ENCODE data around the gene VSX2.
"Not testable (repeated sequence)": the region's sequence is repeated elsewhere in the genome, so short reads cannot be mapped to it uniquely, and the experiment has no call there.

The VSX2 gene

GRCh38 chr14:74258764-74259035, 19.5 kb downstream of the VSX2 start:
- no peak for FAIRE-seq
- DNase-seq (ENCODE audit: low spot score): no peak

GRCh38 chr14:74259513-74259912, 20.3 kb downstream of the VSX2 start:
- FAIRE-seq: peak; percentile 76
- DNase-seq (ENCODE audit: low spot score): no peak

- no peak for DNase-seq (ENCODE audit: low spot score)
- FAIRE-seq: no peak
Observed at GRCh38 chr14:74260525-74261233, 21.4 kb downstream of the VSX2 start.

GRCh38 chr14:74261288-74261687, 22.0 kb downstream of the VSX2 start:
- no peak for DNase-seq (ENCODE audit: low spot score)

GRCh38 chr14:74262076-74262475, 22.8 kb downstream of the VSX2 start:
- FAIRE-seq: no peak
- DNase-seq (ENCODE audit: low spot score): no peak

More at GRCh38 chr14:74261288-74261687, 22.0 kb downstream of the VSX2 start:
- FAIRE-seq: no peak

GRCh38 chr14:74263181-74263580, 23.9 kb downstream of the VSX2 start:
- DNase-seq (ENCODE audit: low spot score): no peak
- no peak for FAIRE-seq

GRCh38 chr14:74263921-74264320, 24.7 kb downstream of the VSX2 start:
- FAIRE-seq (peak; percentile 35), DNase-seq (ENCODE audit: low spot score) (no peak)

GRCh38 chr14:74265301-74265965, 26.2 kb downstream of the VSX2 start:
- FAIRE-seq: no peak
- DNase-seq (ENCODE audit: low spot score): no peak

- DNase-seq (ENCODE audit: low spot score) (no peak), FAIRE-seq (no peak)
Observed at GRCh38 chr14:74267588-74267987, 28.3 kb downstream of the VSX2 start.

- not testable (repeated sequence) for DNase-seq (ENCODE audit: low spot score)
Observed at GRCh38 chr14:74270382-74271177, 31.3 kb downstream of the VSX2 start.

GRCh38 chr14:74271365-74271764, 32.1 kb downstream of the VSX2 start:
- DNase-seq (ENCODE audit: low spot score): no peak
- no peak for FAIRE-seq

More at GRCh38 chr14:74270382-74271177, 31.3 kb downstream of the VSX2 start:
- FAIRE-seq: not testable (repeated sequence)

GRCh38 chr14:74275241-74275841, 36.1 kb downstream of the VSX2 start:
- FAIRE-seq (peak; percentile 20), DNase-seq (ENCODE audit: low spot score) (peak; percentile 78)

- DNase-seq (ENCODE audit: low spot score): no peak
- FAIRE-seq: no peak
Observed at GRCh38 chr14:74278080-74278479, 38.8 kb downstream of the VSX2 start.

GRCh38 chr14:74281069-74281468, 41.8 kb downstream of the VSX2 start:
- FAIRE-seq (no peak), DNase-seq (ENCODE audit: low spot score) (no peak)

- no peak for FAIRE-seq
- no peak for DNase-seq (ENCODE audit: low spot score)
Observed at GRCh38 chr14:74286736-74287135, 47.5 kb downstream of the VSX2 start.

GRCh38 chr14:74289801-74290200, 50.6 kb downstream of the VSX2 start:
- FAIRE-seq: no peak

GRCh38 chr14:74290415-74290814, 51.2 kb downstream of the VSX2 start:
- DNase-seq (ENCODE audit: low spot score) (peak; percentile 73), FAIRE-seq (peak; percentile 90)

More at GRCh38 chr14:74289801-74290200, 50.6 kb downstream of the VSX2 start:
- DNase-seq (ENCODE audit: low spot score): no peak

- DNase-seq (ENCODE audit: low spot score) (no peak), FAIRE-seq (no peak)
Observed at GRCh38 chr14:74292061-74292460, 52.8 kb downstream of the VSX2 start.

- no peak for DNase-seq (ENCODE audit: low spot score)
- FAIRE-seq: no peak
Observed at GRCh38 chr14:74293606-74294005, 54.4 kb downstream of the VSX2 start.

GRCh38 chr14:74296037-74296467, 56.8 kb downstream of the VSX2 start:
- FAIRE-seq: no peak
- no peak for DNase-seq (ENCODE audit: low spot score)

- no peak for DNase-seq (ENCODE audit: low spot score)
- FAIRE-seq: no peak
Observed at GRCh38 chr14:74297986-74298385, 58.7 kb downstream of the VSX2 start.

GRCh38 chr14:74299061-74299545, 59.9 kb downstream of the VSX2 start:
- DNase-seq (ENCODE audit: low spot score): peak; percentile 53
- FAIRE-seq: no peak

Data from urothelium cell line (cell line).